Large intestine (tissue), 3 donors: ENCODE results near the gene PDZRN3. TPM values are rescaled to one million over a fixed set of nuclear protein-coding genes. Genes with fewer than 3 reads are reported as not detected.

Source experiments
- DNase-seq, 2 donors: peaks; one replicate each; pipeline versions ENCODE4 v3.0.0 to v3.0.0-alpha.2; 2013
- H3K27ac ChIP-seq: one replicate; pipeline ENCODE4 v1.5.1; 2013; ENCODE audit warnings: low read length
- H3K27me3 ChIP-seq: 2 replicates; pipeline ENCODE4 v1.6.1; 2013; ENCODE audit warnings: low read length; ENCODE audit not compliant: control insufficient read depth, insufficient read depth
- H3K36me3 ChIP-seq: 2 replicates; pipeline ENCODE4 v1.6.1; 2013; ENCODE audit warnings: low read length; ENCODE audit not compliant: control insufficient read depth, insufficient read depth
- H3K4me1 ChIP-seq: one replicate; pipeline ENCODE4 v1.6.1; 2013; ENCODE audit warnings: low read length; ENCODE audit not compliant: control insufficient read depth, insufficient read depth
- H3K4me3 ChIP-seq: one replicate; pipeline ENCODE4 v1.5.1; 2013; ENCODE audit warnings: low read length
- H3K9me3 ChIP-seq: one replicate; pipeline ENCODE4 v1.6.1; 2013; ENCODE audit warnings: mild to moderate bottlenecking, low read depth, low read length, moderate library complexity; ENCODE audit not compliant: control insufficient read depth
- WGBS: methylation state at CpG from one replicate; pipeline ENCODE4 v1.1.5; 2013; ENCODE audit warnings: low lambda C conversion rate; ENCODE audit not compliant: insufficient coverage; 5-methylcytosine and 5-hydroxymethylcytosine counted together
- polyA plus RNA-seq: library from polyadenylated mRNA; unstranded; fragments of 120-200 nt; gene quantifications from one replicate; pipeline ENCODE4 v1.2.1, GENCODE V29; 2013

The PDZRN3 gene
- polyA plus RNA-seq, 1 donor: 40.7 TPM

DNA sequence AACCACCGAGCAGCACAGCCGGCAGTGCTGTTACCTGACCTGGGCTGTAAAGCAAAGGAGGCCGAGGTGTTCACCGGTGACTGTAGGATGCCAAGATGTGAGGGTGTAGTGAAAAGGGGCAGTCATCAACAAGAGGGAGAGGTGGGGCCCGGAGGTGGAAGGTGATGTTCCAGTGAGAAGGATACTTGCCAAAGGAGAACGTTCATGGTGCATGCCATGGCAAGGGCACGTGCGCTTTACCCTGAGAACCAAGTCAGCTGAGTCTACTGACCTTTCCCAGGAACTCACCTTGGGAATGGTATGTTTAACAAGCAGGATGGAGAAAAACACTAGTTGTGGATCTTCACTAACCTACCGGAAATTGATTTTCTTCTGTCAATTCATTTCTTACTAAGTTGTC lies 211.1 kb downstream of the PDZRN3 start:
- H3K36me3 ChIP-seq: no peaks in the 10 kb centered on the region
- WGBS: no CpG with 5 or more reads among the region's 9 CpGs
- H3K4me1 ChIP-seq: peaks cover 8% of the 10 kb centered on the region
- no peak for DNase-seq
- H3K27me3 ChIP-seq: no peaks in the 10 kb centered on the region
- H3K9me3 ChIP-seq: no peaks in the 10 kb centered on the region
- no peak overlapping the region for H3K4me3 ChIP-seq
- no peak overlapping the region for H3K27ac ChIP-seq

DNA sequence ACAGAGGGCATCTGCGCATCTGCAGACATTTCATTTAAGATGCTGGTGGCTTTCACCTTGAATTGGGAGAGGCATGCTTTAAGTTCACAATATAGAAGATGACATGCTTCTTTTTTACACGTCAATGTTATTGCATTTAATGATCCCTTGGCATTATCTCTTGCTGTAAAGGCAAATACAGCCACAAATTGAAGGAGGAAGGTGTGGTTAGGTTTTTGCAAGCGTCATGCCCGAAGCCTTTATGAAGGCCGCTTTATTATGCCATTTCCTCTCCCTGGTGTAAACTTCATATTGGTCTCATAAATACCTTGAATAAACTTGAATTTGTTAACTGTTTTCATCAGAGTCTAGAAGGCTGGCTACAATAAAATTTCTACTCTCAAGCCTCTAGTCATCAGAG lies 212.7 kb downstream of the PDZRN3 start:
- peak in 1 of 2 donors; percentile 49 for DNase-seq
- WGBS: no CpG with 5 or more reads among the region's 5 CpGs
- H3K4me1 ChIP-seq: peaks cover 8% of the 10 kb centered on the region
- no peak overlapping the region for H3K4me3 ChIP-seq
- H3K36me3 ChIP-seq: no peaks in the 10 kb centered on the region
- no peaks in the 10 kb centered on the region for H3K27me3 ChIP-seq
- no peaks in the 10 kb centered on the region for H3K9me3 ChIP-seq
- no peak overlapping the region for H3K27ac ChIP-seq

DNA sequence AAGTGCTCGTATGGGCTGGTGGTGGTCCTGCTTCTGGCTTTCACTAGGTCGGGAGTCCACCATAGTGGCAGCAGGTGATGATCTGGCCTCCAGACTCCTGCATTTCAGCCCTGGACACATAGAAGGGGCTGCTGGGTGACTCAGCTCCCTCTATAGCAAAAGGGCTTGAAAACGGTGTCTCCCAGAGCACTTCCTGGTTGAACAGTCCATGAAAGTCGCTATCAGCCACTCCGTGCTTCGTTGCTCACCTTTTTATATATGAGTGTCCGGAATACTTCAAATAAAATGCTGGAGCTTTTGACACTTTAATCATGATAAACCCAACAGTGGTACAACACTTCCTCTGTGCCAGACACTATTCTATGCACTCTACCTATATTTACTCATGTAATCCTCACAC lies 213.2 kb downstream of the PDZRN3 start:
- Histone ChIP-seq H3K9me3 (no peaks in the 10 kb centered on the region), H3K4me1 (peaks cover 8% of the 10 kb centered on the region), H3K27ac (no peak overlapping the region), H3K27me3 (no peaks in the 10 kb centered on the region), H3K36me3 (no peaks in the 10 kb centered on the region), H3K4me3 (no peak overlapping the region)
- no CpG with 5 or more reads among the region's 7 CpGs for WGBS
- DNase-seq: no peak

DNA sequence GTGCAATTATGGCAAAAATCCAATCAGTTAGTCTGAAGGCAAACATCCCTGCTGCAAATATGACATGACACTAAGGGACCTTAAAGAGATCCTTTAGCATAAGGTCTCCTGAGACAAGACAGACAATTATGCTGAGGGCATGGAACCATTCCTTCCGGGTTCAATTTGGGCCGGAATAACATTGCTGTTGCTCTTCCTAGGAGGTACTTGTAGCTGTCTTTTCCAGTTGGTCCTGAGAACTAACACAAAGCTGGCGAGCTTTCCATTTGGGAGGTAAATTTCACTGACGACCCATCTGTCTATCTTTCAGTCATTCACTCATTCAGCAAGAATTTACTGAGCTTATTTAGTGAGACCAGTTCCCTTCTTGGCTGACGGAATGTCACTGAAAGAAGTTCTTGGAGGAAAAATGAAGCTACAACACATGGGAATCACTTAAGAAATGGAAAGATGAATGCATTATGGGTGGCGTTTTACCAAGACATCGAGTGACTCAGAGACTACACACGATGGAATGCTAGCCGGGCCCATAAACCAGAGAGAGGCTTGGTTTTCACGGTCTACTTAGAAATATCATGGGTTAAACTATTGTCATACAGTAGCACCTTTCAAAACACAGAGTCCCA lies 215.5 kb downstream of the PDZRN3 start:
- DNase-seq: no peak
- Histone ChIP-seq H3K4me3 (no peak overlapping the region), H3K27me3 (no peaks in the 10 kb centered on the region), H3K9me3 (no peaks in the 10 kb centered on the region), H3K36me3 (peaks cover under 1% of the 10 kb centered on the region), H3K27ac (no peak overlapping the region), H3K4me1 (peaks cover 8% of the 10 kb centered on the region)
- no CpG with 5 or more reads among the region's 10 CpGs for WGBS

DNA sequence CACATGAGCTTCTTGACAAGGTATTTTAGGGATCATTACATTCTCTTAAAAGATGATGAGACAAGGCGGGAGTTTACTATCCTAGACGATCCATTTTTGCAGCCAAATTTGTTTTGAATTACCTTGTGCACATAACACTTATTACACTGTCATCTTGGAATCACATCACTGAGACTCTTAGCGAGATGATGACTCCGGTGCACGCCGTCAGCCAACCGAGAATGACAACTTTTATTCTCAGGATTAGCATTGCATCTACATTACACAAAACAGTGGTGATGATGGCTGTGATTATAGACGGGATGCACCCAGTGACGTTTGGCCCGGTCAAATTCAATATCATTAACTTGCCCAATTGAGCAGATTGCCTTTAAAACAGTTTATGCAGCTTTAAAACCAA lies 216.1 kb downstream of the PDZRN3 start:
- H3K4me1 ChIP-seq: peaks cover 8% of the 10 kb centered on the region
- 100% methylated on average over 2 of the region's 10 CpGs for WGBS
- no peak overlapping the region for H3K27ac ChIP-seq
- H3K36me3 ChIP-seq: peaks cover 4% of the 10 kb centered on the region
- no peak for DNase-seq
- no peak overlapping the region for H3K4me3 ChIP-seq
- H3K27me3 ChIP-seq: no peaks in the 10 kb centered on the region
- no peaks in the 10 kb centered on the region for H3K9me3 ChIP-seq

DNA sequence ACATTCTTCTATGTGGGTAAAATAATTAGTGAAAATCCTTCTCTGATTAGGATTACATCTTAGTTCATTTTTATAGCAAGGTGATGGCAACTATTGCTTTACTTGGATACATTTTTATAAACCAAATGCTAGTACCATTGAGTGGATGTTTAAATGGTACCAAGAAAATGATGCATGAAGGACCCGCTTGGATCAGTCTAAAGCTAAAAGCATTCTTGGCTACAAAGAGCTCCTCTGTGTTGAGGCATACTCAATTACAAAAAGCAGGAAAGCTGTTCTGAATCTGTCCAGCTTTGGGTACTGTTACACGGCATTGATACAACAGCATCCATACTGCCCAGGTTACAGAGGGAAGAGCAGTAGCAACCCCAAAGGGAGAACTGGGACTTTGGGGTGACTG lies 217.2 kb downstream of the PDZRN3 start:
- no peaks in the 10 kb centered on the region for H3K9me3 ChIP-seq
- peaks cover 12% of the 10 kb centered on the region for H3K36me3 ChIP-seq
- no peak for DNase-seq
- peaks cover 5% of the 10 kb centered on the region for H3K4me1 ChIP-seq
- no peaks in the 10 kb centered on the region for H3K27me3 ChIP-seq
- H3K27ac ChIP-seq: no peak overlapping the region
- no CpG with 5 or more reads among the region's 2 CpGs for WGBS
- no peak overlapping the region for H3K4me3 ChIP-seq

DNA sequence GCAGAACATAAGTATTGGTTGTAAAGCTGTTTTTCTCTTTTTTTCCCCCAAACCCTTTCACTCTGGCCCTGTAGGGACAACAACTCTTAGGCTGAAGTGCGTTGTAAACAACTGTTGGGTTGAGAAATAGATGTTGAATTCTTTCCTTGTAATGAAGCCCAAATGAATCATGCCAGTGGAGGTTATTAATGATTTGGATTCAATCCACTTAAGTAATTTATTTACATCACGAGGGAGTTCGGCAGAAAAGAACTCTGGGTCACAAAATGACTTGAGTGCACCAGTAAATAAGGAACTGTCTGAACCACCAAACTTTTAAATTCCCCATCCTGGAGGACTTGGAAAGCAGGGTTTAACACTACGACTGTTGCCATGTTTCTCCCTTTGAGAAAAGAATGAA lies 218.9 kb downstream of the PDZRN3 start:
- Histone ChIP-seq H3K4me1 (peaks cover 8% of the 10 kb centered on the region), H3K4me3 (no peak overlapping the region), H3K27ac (peak overlapping the region; percentile 21), H3K27me3 (no peaks in the 10 kb centered on the region), H3K9me3 (no peaks in the 10 kb centered on the region), H3K36me3 (peaks cover 17% of the 10 kb centered on the region)
- DNase-seq: peak in 1 of 2 donors; percentile 21
- no CpG with 5 or more reads among the region's 4 CpGs for WGBS

DNA sequence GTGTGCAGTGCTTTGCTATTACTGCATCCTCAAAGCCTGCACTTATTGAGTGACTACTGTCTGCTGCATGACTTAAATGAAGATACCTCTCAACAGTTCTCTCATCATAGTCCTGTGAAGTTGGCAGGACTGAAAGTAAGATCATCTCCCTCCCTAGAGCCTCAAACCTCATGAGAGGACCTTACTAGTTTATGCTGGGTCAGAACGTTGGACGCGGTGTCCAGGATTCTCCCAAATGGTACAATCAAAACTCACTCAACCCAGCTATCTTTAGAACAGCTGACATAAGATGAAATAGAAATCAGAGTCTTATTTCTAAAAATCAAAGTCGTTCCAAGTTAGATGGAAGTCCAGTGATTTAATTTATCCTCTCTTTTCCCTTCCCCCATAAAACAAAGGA lies 219.7 kb downstream of the PDZRN3 start:
- DNase-seq: no peak
- Histone ChIP-seq H3K4me1 (peaks cover 9% of the 10 kb centered on the region), H3K27ac (no peak overlapping the region), H3K27me3 (no peaks in the 10 kb centered on the region), H3K4me3 (no peak overlapping the region), H3K9me3 (no peaks in the 10 kb centered on the region), H3K36me3 (peaks cover 21% of the 10 kb centered on the region)
- WGBS: 80% methylated on average over 1 of the region's 4 CpGs

DNA sequence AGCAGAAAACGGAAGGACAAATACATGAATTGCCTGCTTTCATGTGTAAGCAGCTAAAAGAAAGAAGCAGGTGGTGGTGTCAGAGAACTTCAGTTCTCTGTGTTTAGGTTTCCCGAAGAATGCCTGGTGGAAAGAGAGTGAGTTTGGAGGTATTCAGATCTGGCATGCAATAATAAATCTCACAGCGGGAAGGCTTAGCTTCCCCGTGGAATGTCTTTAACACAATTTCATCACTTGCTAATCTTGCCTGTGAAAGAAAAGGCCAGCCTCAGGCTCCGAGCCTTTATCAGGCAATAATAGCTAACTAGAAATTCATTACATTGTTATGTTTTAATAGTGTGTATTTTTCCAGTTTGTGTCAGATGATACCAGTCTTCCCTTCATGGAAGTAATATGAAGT lies 220.3 kb downstream of the PDZRN3 start:
- H3K27ac ChIP-seq: no peak overlapping the region
- DNase-seq: no peak
- H3K4me1 ChIP-seq: peaks cover 9% of the 10 kb centered on the region
- WGBS: no CpG with 5 or more reads among the region's 5 CpGs
- H3K9me3 ChIP-seq: no peaks in the 10 kb centered on the region
- H3K4me3 ChIP-seq: no peak overlapping the region
- no peaks in the 10 kb centered on the region for H3K27me3 ChIP-seq
- H3K36me3 ChIP-seq: peaks cover 25% of the 10 kb centered on the region

DNA sequence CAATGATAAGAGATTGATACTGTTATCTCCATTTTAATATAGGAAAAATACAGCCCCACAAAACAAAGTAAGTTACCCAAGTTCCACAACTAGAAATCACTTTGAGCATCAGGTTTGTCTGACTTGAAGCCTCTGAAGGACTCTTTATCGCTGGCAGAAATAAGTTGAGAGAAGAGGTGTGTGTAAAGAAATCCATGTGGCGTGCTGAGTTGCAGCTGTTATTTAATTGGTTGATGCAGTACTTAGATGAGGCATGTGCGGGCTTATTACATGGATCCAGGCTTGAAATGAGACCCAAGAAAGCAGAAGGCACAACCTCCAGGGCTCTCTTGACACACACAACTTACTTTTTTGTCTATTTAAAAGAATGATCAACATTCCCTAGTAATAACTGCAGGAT lies 221.3 kb downstream of the PDZRN3 start:
- Histone ChIP-seq H3K36me3 (peaks cover 27% of the 10 kb centered on the region), H3K4me3 (no peak overlapping the region), H3K27me3 (no peaks in the 10 kb centered on the region), H3K27ac (no peak overlapping the region), H3K9me3 (no peaks in the 10 kb centered on the region), H3K4me1 (peaks cover 9% of the 10 kb centered on the region)
- no peak for DNase-seq
- no CpG with 5 or more reads among the region's 3 CpGs for WGBS

DNA sequence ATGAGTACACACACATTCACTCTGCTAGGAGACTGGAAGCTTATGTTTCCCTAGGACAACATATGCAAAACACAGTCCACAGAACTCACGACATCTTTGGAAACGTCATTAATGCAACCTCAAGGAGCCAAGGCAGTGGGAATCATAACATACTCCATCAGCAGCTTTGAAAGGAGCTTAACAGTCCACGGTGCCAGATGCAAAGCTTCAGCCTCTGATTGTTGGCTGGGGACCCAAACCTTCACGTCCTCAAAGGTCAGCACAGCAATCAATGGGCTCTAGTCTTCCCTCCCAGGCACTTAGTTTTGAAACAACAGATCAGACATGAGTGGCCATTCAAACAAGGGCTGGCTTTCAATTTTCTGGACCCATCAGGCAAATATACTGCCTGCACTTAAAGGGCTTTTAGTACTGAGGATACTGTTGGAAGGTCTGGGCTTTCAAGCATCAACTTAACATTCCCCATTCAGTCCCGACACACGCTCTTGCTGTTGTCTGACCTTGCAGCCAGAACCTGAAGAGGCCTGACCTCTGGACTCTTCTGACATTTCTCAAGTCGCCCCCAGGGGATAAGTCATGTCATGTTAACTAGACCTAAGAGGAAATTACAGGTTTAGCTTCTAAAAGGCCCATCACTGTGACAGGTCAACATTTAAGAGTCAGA lies 223.0 kb downstream of the PDZRN3 start:
- Histone ChIP-seq H3K36me3 (peaks cover 41% of the 10 kb centered on the region), H3K27me3 (no peaks in the 10 kb centered on the region), H3K4me1 (peaks cover 9% of the 10 kb centered on the region), H3K4me3 (no peak overlapping the region), H3K27ac (peak overlapping the region; percentile 31), H3K9me3 (no peaks in the 10 kb centered on the region)
- WGBS: no CpG with 5 or more reads among the region's 7 CpGs
- DNase-seq: peak; percentile 28 to 59
